GM19467 (cell line): ENCODE results near the gene UGT1A8.
"Not testable (repeated sequence)": the region's sequence is repeated elsewhere in the genome, so short reads cannot be mapped to it uniquely, and the experiment has no call there.

ENCODE experiments used
- ATAC-seq: cut with Tn5 transposase; IDR thresholded peaks from one replicate; pipeline ENCODE4 v1.9.1; 2021; ENCODE audit warnings: mild to moderate bottlenecking, moderate library complexity; ENCODE audit not compliant: unreplicated experiment

UGT1A8 gene

DNA sequence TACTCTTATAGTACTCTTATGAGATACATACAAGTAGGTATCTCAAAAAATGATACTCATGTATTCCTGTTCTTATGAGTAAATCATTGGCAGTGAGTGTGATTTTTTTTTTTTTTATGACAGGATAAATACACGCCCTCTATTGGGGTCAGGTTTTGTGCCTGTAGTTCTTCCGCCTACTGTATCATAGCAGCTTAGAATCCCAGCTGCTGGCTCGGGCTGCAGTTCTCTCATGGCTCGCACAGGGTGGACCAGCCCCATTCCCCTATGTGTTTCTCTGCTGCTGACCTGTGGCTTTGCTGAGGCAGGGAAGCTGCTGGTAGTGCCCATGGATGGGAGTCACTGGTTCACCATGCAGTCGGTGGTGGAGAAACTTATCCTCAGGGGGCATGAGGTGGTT is at the start of gene UGT1A8:
UGT1A8 (plus strand) TSS at position 158 of the 400 bp plus-strand sequence; CDS start at position 233, 75 bp downstream.
- ATAC-seq: not testable (repeated sequence)

GRCh38 chr2:233571001-233571400 is 46.4 kb upstream of the UGT1A8 start:
- ATAC-seq: no peak

- no peak for ATAC-seq
Observed at GRCh38 chr2:233571462-233571861, 46.0 kb upstream of the UGT1A8 start.

GRCh38 chr2:233572468-233572867 is 45.0 kb upstream of the UGT1A8 start:
- ATAC-seq: no peak

GRCh38 chr2:233577341-233577740 is 40.1 kb upstream of the UGT1A8 start:
- not testable (repeated sequence) for ATAC-seq

- ATAC-seq: not testable (repeated sequence)
Observed at GRCh38 chr2:233583217-233583965, 34.0 kb upstream of the UGT1A8 start.

DNA sequence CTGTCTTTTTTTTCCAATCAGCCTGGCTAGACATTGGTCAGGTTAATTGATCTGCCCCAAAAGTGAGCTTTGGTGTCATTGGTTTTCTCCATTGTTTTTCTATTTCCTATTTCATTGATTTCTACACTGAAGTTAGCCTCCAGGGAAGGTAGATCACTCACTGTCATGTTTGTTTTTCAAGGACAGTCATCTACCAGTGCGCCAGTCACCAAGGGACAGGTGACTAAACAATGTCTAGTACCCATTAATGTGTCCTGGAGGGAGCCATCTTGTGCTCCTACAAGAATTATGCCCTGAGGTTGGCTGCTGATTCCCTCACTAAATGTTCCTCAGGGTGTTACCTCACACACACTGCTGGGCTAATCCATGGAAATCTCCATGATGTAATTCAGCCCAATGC is 33.2 kb upstream of the UGT1A8 start:
- ATAC-seq: no peak

DNA sequence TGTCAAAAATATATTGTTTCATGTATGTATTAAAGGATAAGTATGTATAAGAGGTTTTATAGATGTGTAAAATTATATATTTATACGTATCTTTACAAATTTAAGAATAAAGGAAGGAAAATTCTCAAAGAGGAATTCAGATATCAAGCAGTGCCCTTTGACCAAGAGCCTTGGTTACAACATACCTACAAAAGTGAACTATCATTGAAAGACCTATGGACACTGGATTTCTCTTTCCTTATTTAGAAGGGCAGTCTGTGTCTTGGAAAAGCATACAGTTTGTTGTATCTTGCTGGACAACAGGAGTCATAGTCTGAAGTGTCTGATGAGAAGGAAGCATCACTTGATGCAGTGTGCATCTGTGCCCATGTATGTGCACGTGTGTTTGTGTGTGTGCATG is 29.0 kb upstream of the UGT1A8 start:
- no peak for ATAC-seq

DNA sequence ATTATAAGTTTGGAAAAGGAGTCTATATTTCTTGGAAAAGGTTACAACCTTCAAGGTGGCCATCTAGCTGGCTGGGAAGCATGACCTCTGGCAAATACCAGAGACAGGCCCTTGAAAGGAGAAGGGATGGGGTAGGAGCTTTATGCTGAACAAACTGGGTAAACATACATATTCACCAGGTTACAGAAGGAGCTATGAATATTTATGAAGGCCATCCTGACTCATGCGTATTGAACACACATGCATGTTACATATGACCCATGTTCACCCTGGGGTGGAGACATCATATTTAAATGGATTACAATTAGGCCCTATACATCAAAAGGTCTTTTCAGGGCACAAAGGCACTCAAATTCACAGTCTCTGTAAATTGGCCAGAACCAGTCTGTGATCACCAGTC is 24.7 kb upstream of the UGT1A8 start:
- ATAC-seq: not testable (repeated sequence)

DNA sequence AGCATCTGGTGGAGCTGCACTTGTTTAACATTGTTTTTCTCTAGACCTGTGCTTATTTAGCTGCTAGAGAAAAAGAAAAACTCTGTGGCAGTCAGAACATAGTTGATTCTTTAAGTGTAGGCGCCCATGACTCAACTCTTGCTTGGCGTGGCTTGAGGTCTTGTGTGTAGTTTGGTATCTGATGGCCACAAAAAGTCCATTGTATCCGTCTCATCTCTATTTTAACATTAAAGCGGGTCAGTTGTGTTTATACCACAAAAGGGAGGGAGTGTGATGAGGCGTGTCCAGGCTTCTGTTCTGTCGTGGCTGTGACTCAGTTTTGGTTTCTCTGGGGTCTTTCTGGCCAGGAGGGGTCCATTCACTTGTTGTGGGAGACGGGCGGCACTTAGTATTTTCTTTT is 24.2 kb upstream of the UGT1A8 start:
- no peak for ATAC-seq

DNA sequence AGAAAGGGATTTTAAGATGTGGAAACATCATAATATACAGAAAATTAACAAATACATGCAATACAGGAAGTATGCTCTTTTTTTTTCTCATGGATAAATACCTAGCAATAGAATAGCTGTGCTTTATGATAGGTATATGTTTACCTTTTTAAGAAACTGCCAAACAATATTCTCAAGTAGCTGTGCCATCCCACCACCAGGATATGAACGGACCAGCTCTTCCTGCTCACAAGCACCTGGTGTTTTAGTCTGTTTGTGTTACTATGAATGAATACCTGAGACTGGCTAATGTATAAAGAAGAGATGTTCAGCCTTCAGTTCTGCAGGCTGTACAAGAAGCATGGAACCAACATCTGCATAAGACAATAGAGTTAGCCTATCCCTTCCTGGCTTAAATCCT is 19.9 kb upstream of the UGT1A8 start:
- no peak for ATAC-seq

DNA sequence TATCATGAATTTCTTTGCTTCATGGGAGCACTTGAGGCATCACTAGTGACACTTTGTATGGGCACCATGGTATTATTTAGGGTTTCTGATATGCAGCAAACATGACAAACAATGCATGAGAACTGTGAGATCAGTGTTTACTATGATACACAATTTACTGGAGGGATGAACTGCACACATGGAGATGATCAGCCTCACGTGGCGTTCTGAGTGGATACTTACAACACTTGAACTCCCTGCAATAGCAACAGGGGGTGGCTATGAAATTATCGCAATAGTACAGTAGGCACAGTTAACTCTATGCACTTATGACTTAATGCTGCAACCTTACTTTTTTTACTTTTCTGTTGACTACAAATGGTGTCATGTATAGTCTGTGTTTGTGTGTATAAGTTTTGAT is 18.5 kb upstream of the UGT1A8 start:
- ATAC-seq: no peak

DNA sequence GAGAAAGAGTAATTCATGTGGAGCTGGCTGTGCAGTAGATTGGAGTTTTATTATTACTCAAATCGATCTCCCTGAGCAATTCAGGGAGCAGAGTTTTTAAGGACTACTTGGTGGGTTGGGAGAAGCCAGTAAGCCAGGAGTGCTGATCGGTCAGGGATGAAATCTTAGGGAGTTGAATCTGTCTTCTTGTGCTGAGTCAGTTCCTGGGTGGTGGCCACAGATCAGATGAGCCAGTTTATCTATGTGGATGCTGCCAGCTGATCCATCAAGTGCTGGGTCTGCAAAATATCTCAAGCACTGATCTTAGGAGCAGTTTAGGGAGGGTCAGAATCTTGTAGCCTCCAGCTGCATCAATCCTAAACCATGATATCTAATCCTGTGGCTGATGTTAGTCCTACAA is 17.0 kb upstream of the UGT1A8 start:
- ATAC-seq: no peak

GRCh38 chr2:233602076-233602475 is 15.4 kb upstream of the UGT1A8 start:
- ATAC-seq: no peak

DNA sequence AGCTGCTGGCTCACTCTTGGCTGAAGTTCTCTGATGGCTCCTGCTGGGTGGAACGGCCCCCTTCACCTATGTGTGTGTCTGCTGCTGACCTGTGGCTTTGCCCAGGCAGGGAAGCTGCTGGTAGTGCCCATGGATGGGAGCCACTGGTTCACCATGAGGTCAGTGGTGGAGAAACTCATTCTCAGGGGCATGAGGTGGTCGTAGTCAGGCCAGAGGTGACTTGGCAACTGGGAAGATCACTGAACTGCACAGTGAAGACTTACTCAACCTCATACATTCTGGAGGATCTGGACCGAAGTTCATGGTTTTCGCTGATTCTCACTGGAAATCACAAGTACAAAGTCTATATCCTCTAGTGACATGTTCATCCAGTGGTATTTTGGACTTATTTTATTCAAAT is 13.9 kb upstream of the UGT1A8 start:
- no peak for ATAC-seq

GRCh38 chr2:233604826-233605225 is 12.6 kb upstream of the UGT1A8 start:
- ATAC-seq: no peak

DNA sequence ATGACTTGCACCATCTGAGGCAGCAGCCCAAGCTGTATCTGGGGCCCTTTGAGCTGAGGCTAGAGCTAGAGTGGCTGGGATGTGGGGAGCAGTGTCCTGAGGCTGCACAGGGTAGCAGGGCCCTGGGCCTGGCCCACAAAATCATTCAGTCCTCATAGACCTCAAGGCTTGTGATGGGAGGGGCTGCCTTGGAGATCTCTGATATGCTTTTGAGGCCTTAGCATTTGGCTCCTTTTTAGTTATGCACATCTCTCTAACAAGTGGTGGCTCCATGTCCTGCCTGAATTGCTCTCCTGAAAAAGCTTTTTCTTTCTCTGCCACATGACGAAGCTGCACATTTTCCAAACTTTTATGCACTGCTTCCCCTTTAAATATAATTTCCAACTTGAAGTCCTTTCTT is 11.8 kb upstream of the UGT1A8 start:
- ATAC-seq: no peak

DNA sequence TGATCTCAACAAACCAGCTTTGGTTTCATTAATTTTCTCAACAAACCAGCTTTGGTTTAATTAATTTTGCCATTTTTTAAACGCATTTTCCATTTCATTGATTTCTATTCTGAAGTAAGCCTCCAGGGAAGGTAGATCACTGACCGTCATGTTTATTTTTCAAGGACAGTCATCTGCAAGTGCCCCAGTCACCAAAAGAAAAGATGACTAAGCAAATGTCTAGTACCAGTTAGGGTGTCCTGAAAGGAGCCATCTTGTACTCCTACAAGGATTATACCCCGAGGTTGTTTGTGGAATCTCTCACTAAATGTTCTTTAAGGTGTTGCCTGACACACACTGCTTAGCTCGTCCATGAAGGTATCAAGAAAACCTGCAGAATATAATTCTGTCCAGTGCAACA is 6.1 kb upstream of the UGT1A8 start:
- ATAC-seq: no peak

DNA sequence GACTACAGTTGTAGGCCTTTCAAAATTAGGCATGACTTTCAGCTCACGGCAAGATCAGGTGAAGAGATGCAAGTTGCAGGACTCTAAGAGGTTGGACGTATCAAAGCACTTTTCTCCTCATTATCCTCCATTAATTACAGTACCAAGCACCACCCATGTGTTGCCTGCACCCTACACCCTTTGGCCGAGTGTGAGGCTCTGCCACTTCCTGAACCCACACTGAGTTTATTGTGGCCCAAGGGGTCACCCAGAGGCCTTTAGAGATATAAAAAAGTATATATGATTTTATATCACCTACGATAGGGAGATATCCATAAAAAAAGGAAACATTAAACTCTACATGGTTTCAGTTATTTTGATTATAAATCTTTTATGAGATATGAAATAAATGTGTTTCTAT is 2.8 kb downstream of the UGT1A8 start:
- ATAC-seq: no peak

DNA sequence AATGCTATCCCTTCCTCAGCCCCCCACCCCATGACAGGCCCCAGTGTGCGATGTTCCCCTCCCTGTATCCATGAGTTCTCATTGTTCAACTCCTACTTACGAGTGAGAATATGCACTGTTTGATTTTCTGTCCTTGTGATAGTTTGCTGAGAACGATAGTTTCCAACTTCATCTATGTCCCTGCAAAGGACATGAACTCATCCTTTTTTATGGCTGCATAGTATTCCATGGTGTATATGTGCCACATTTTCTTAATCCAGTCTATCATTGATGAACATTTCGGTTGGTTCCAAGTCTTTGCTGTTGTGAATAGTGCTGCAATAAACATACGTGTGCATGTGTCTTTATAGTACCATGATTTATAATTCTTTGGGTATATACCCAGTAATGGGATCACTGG is 4.4 kb downstream of the UGT1A8 start:
- not testable (repeated sequence) for ATAC-seq

DNA sequence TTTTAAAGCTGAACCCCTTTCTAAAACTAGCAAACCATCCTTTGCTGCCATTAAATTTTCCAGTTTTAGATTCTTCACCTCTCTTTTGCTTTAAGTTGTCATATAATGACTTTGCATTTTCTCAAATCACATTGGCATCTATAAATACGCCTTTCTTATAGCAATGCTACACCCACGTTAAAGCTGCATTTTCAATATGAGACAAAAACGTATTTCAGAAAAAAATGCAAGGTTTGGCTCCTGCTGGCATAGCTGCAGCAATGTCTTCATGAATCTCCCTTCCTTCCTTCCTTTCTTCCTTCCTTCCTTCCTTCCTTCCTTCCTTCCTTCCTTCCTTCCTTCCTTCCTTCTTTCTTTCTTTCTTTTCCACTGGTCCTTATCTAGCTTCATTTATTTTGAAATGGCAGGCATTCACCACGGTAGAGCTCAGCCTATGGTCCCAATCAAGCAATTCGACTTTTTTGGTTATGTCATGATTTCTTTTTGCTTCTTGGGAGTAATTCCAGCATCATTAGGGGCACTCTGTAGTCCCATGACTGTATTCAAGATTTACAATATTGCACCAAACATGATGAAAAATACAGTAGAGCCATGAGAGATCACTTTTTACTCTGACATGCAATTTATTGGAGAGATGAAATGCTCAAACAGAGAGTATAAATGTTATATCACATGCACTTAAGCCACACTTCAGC is 10.0 kb downstream of the UGT1A8 start:
- no peak for ATAC-seq

- not testable (repeated sequence) for ATAC-seq
Observed at GRCh38 chr2:233636306-233636705, 18.9 kb downstream of the UGT1A8 start, which contains the start of gene UGT1A10. Gene UGT1A10, plus strand, starts transcription at chr2:233636448. Its CDS starts 75 bp downstream, at chr2:233636523.
